ENCODE data around the gene EYS.

EYS gene

GRCh38 chr6:64259372-64259771 lies 1447.7 kb downstream of the EYS start:
- no peaks in the 10 kb centered on the region for H3K36me3 Mint-ChIP-seq (ENCODE audit: low read depth)
- H3K27ac Mint-ChIP-seq, result no peak overlapping the region
- TF ChIP-seq CTCF (IDR thresholded peaks at IDR 0.05; ENCODE audit: unreplicated experiment in 3 of 3), result no peak
- no peaks in the 10 kb centered on the region for H3K9me3 Mint-ChIP-seq
- H3K4me3 Mint-ChIP-seq, result no peak overlapping the region
- no peaks in the 10 kb centered on the region for H3K4me1 Mint-ChIP-seq
- H3K27me3 Mint-ChIP-seq (ENCODE audit: low read depth), result no peaks in the 10 kb centered on the region

- Mint-ChIP-seq H3K9me3 (no peaks in the 10 kb centered on the region), H3K4me3 (no peak overlapping the region), H3K27me3 (ENCODE audit: low read depth) (no peaks in the 10 kb centered on the region)
Measured at GRCh38 chr6:64258752-64259151, 1448.3 kb downstream of the EYS start.

GRCh38 chr6:64258302-64258701 lies 1448.7 kb downstream of the EYS start:
- Mint-ChIP-seq H3K36me3 (ENCODE audit: low read depth) (no peaks in the 10 kb centered on the region), H3K27ac (no peak overlapping the region), H3K4me1 (no peaks in the 10 kb centered on the region), H3K4me3 (no peak overlapping the region), H3K9me3 (no peaks in the 10 kb centered on the region), H3K27me3 (ENCODE audit: low read depth) (no peaks in the 10 kb centered on the region)
- TF ChIP-seq CTCF (IDR thresholded peaks at IDR 0.05; ENCODE audit: unreplicated experiment in 3 of 3), result no peak

More at GRCh38 chr6:64258752-64259151, 1448.3 kb downstream of the EYS start:
- Mint-ChIP-seq H3K4me1 (no peaks in the 10 kb centered on the region), H3K36me3 (ENCODE audit: low read depth) (no peaks in the 10 kb centered on the region), H3K27ac (no peak overlapping the region)
- no peak for TF ChIP-seq CTCF (IDR thresholded peaks at IDR 0.05; ENCODE audit: unreplicated experiment in 3 of 3)

GRCh38 chr6:64257586-64257985 lies 1449.4 kb downstream of the EYS start:
- no peak overlapping the region for H3K4me3 Mint-ChIP-seq
- H3K4me1 Mint-ChIP-seq, result no peaks in the 10 kb centered on the region
- no peak overlapping the region for H3K27ac Mint-ChIP-seq
- TF ChIP-seq CTCF (IDR thresholded peaks at IDR 0.05; ENCODE audit: unreplicated experiment in 3 of 3), result no peak
- H3K27me3 Mint-ChIP-seq (ENCODE audit: low read depth), result no peaks in the 10 kb centered on the region
- H3K36me3 Mint-ChIP-seq (ENCODE audit: low read depth), result no peaks in the 10 kb centered on the region
- H3K9me3 Mint-ChIP-seq, result no peaks in the 10 kb centered on the region

- H3K9me3 Mint-ChIP-seq, result no peaks in the 10 kb centered on the region
- no peak for TF ChIP-seq CTCF (IDR thresholded peaks at IDR 0.05; ENCODE audit: unreplicated experiment in 3 of 3)
- H3K4me1 Mint-ChIP-seq, result no peaks in the 10 kb centered on the region
- H3K4me3 Mint-ChIP-seq, result no peak overlapping the region
- no peaks in the 10 kb centered on the region for H3K27me3 Mint-ChIP-seq (ENCODE audit: low read depth)
- no peaks in the 10 kb centered on the region for H3K36me3 Mint-ChIP-seq (ENCODE audit: low read depth)
- no peak overlapping the region for H3K27ac Mint-ChIP-seq
Measured at GRCh38 chr6:64256483-64256882, 1450.5 kb downstream of the EYS start.

- H3K27me3 Mint-ChIP-seq (ENCODE audit: low read depth), result no peaks in the 10 kb centered on the region
Measured at GRCh38 chr6:64255000-64255399, 1452.0 kb downstream of the EYS start.

More at GRCh38 chr6:64255000-64255399, 1452.0 kb downstream of the EYS start:
- Mint-ChIP-seq H3K9me3 (no peaks in the 10 kb centered on the region), H3K4me1 (no peaks in the 10 kb centered on the region), H3K27ac (no peak overlapping the region), H3K36me3 (ENCODE audit: low read depth) (no peaks in the 10 kb centered on the region), H3K4me3 (no peak overlapping the region)
- no peak for TF ChIP-seq CTCF (IDR thresholded peaks at IDR 0.05; ENCODE audit: unreplicated experiment in 3 of 3)

All from nephron (organoid).